Epithelial cell of prostate (primary cell): ENCODE measurements around the gene NOX4.
A peak's percentile ranks its signal among the peaks of the same experiment; 100 is the strongest.
"Not testable (repeated sequence)": the region's sequence is repeated elsewhere in the genome, so short reads cannot be mapped to it uniquely, and the experiment has no call there.

Experiments used
- DNase-seq: peaks from one replicate; pipeline ENCODE4 v3.0.0-alpha.2; 2011; ENCODE audit warnings: low read depth, low spot score
- H3K27ac ChIP-seq: fragments of 450-650 bp; 2 replicates; pipeline ENCODE4 v1.5.1; 2017; ENCODE audit warnings: mild to moderate bottlenecking

The NOX4 gene

DNA sequence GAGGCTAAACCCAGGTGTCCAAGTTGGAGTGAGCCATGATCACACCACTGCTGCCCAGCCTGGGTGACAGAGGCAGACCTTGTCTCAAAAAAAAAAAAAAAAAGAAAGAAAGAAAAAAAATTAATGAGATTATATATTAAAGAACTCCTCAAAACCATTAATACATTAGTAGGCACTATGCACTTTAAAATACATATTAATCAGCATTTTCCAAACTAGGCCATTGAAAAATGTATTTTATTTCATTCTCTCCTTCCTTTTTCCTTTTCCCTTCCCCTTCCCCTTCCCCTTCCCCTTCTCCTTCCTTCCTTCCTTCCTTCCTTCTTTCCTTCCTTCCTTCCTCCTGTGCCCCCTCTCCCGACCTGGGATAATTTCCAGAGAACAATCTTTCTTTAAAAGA lies 99.5 kb downstream of the NOX4 start:
- H3K27ac ChIP-seq, DNase-seq: not testable (repeated sequence)

DNA sequence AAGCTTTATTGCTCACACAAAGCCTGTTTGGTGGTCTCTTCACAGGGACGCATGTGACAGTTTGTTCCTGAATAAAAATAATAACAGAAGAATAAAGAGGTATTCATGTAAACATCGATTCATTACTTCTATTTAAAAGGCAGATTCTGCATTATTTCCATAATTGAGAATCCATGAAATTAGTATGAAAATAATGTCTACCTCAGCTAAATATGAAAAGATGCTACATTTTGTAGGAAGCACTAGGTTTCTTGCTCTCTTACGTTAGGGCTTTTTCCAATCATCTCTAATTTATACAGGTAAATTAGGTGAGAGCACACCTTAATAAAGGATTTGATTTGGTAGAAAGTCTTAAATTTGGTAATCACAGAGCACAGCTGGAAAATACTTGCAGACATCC lies 103.7 kb downstream of the NOX4 start:
- not testable (repeated sequence) for H3K27ac ChIP-seq, DNase-seq

DNA sequence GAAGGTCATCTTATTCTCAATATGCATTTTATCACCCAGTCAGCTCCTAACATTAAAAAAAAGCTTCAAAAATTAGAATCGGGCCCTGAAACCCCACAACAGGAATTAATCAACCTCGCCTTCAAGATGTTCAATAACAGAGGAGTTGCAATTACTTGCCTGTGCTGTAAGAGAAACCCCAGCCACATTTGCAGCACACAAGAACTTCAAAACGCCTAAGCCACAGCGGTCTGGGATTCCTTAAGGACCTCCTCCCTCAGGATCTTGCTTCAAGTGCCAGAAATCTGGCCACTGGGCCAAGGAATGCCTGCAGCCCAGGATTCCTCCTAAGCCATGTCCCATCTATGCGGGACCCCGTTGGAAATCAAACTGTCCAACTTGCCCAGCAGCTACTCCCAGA lies 108.2 kb downstream of the NOX4 start:
- H3K27ac ChIP-seq: peak overlapping the region; percentile 98
- DNase-seq: not testable (repeated sequence)

DNA sequence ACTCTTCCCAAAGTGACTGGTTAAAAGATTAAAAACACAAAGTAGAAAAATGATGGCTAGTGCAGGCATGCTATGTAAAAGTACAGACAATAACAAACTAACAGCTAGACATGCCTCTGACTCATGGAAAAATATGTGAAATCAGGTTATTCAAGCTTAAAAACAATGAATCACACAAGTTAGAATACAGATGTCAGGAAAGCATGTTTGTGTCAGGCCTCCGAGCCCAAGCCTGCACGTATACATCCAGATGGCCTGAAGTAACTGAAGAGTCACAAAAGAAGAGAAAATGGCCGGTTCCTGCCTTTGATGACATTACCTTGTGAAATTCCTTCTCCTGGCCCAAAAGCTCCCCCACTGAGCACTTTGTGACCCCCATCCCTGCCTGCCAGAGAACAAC lies 110.1 kb downstream of the NOX4 start:
- peak; percentile 93 for DNase-seq
- H3K27ac ChIP-seq: peak overlapping the region; percentile 98

DNA sequence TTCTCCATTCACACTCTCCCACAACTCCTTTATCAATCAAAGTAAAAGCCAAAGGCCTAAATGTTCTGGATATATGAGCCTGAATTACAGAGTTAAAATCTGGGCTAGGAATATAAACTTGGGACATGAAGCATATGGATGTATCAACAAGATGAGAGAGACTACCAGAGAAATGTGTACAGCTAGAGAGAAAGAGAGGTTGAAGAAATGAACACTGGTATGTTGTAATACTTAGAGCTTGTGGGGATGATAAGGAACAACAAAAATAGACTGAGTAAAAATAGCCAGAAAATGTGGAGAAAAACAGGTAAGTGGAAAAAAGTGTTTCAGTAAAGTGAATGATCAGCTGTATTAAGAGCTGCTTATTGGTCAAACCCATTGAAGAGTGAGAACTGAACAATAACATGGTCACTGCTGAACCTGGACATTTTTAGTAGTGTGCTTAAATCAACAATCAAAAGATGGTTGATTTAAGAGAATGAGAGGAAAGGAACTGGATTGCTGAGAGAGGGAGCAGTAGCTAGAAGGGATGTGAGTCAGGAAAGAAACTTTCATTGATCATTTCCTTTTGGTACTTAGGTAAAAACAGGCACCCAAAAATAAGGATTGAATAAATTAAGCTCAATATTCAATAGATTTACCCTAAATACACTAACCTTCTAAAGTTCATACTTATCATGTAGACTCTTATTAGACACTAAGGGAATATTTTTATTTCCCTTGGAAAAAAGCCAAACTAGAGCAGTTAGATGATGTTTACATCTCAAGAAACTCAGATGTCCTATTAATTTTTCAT lies 111.0 kb downstream of the NOX4 start:
- peak overlapping the region; percentile 98 for H3K27ac ChIP-seq
- not testable (repeated sequence) for DNase-seq

DNA sequence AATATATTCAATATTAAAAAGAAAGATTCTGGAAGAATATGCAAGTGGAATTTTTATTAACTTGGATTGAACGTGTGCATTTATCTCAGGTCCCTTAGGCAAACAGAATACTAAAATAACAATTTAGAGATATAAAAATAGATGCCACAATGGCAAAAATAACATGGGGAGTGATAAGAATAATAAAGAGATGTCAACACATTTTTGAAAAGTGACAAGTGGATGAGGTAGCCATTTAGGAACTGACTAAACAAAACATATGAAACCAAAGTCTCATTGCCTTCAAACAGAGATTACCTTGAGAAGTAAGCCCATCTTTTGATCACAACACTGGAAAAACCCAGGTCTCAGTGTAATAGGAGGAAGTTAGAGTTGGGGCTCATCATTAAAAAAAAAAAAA lies 112.2 kb downstream of the NOX4 start:
- H3K27ac ChIP-seq: peak overlapping the region; percentile 98
- DNase-seq: not testable (repeated sequence)

DNA sequence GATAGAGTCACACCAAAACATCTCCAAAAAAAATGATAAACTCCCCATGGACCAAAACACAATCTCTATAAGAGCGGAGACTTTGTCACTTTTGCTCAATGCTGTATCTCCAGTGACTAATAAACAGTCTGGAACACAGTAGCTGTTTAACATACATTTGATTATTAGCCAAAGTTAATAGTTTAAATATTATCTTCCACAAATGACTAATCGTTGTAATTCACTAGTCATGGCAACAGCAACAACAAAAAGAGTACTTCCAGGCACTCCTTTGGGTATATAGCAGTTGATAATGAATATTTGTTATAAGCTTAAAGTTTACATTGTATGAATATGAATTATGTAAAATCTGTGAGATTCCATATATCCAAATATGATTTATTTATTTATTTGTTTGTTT lies 121.8 kb downstream of the NOX4 start:
- H3K27ac ChIP-seq, DNase-seq: not testable (repeated sequence)

DNA sequence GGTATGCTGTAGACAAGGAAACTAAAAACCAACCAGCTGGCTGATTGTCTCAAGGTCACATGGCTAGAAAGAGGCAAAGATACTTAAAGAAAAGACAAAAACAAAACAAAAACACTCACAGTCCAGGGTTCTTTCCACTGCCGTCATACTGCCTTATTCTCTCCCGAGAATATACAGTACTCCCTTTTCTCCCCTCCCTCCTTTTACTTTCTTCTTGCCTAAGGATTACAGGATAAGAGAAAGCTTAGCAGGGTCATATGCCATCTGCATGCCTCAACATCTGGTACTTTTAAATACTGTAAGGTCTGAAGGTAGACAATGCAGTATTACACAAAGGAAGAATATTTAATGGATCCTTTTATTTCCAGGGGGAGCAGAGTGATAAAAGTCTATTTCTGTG lies 126.3 kb downstream of the NOX4 start:
- H3K27ac ChIP-seq, DNase-seq: not testable (repeated sequence)

DNA sequence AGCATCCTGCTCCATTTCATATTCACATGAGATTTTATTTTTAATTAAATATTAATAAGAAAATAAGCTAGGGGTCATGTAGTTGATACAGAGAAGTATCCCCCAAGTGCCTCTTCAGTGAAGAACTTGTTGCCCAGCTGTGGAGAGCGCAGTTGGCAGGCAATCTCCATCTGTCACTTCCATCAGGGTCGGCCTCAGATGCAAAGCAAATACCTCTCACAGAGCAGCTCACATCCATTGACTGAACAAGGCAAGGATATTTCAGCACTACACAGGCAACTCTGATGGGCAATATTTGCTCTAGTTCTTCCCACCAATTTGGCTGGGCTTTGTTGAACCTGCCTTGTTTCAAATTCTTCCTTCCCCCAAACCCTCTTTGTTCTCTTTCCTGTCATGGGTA lies 129.4 kb downstream of the NOX4 start:
- no peak overlapping the region for H3K27ac ChIP-seq
- DNase-seq: no peak

DNA sequence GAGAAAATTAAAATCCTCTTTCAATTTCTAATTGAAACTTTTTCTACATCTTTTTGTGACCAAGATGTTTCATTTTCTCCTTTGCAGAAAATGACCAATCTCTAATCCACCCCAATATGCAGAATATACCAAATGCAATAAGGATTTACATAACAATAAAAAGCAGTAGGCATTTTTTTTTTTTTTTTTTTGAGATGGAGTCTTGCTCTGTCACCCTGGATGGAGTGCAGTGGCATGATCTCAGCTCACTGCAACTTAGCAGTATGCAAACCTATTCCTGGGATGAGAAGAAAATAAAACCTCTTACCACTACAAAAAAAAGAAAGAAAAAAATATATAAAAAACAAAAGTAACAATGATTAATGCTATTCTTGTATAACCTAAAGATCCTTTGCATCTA lies 132.0 kb downstream of the NOX4 start:
- not testable (repeated sequence) for H3K27ac ChIP-seq, DNase-seq

DNA sequence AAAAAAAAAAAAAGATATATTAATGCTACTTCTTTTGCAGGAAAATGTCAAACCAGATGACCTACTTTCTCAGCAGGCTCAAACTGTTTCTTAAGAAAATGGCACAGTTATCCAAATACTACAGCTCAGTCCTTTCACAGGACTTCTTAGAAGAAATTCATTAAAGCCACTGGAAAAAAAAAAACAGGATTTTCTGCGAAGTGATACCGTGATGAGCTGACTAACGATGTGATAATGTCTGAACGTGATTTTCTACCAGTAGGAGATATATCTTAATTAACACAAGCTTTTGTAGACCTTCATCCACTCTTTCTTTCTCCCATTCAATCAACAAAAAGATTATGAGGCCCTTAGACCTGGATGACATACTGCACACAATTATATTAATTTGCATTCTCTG lies 132.4 kb downstream of the NOX4 start:
- DNase-seq: no peak
- no peak overlapping the region for H3K27ac ChIP-seq

DNA sequence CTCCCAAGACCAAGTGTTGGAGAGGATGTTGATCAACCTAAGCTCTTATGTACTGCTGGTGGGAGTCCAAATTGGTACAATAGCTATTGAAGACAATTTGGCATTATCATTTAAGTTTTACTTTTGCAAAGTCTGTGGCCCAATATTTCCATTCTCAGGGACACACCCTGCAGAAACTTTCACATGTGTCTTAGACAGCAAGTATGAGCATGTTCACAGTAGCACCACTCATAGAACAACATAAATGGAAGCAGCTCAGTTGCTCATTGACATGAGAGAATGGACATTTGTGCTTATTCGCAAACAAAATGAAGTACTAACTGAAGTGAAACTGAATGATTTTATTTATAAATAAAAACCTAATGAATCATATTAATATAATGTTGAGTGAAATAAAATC lies 135.5 kb downstream of the NOX4 start:
- DNase-seq: peak; percentile 27
- H3K27ac ChIP-seq: no peak overlapping the region

DNA sequence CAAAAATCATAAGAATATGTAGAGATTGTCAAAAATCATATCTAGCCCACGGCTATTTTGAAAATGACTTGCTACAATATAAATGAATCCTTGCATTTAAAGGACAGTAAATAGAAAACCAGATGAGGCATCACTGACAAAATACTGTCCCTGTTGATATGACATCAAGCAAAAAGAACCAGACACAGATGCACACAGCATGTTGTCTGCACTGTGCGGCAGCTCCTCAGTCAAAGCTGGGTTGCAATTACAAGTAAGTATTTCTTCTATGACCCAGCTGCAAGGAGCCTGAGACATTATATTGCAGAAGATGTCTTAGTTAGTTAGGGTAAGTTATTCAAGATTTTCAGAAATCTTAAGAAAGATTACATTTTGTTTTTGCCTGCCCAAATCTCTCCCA lies 136.7 kb downstream of the NOX4 start:
- H3K27ac ChIP-seq: not testable (repeated sequence)

DNA sequence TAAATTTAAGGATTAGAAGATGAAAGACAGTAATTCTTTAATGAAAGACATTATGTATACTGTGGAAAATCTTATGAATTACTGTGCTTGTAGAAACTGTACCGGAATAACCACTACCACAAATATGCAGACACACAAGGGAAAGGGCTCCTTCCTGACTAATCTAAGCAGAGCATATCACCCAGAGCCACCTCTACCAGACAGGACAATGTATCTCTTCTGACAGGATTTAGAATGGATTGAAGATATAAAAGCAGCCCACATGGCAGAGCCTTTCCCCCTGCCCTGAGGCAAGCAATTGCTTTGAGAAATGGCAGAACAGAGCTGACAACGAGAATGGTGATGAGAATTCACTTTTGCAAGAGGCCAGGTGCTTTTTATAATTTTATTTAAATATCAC lies 144.1 kb downstream of the NOX4 start:
- no peak for DNase-seq
- H3K27ac ChIP-seq: no peak overlapping the region

More for the DNA sequence above, 136.7 kb downstream of the NOX4 start:
- DNase-seq: not testable (repeated sequence)

DNA sequence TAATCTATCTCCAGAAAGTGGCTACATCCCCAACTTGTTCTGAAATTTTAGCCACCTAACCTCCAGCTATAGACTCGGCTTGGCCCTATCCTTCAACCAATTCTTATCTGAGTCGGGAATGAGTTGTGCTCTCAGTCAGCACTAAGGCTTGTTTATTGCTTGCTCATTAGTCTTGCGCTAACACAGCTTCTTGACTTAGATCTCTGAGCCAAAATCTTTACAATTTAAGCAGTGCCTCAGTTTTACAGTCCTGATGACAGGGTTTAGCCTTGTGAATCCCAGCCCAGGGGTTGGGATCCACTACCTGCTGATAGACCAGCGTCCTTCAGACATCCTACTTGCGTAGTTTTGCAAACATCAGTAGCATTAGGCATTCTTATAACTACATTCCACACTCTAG lies 144.6 kb downstream of the NOX4 start:
- no peak for DNase-seq
- H3K27ac ChIP-seq: no peak overlapping the region

DNA sequence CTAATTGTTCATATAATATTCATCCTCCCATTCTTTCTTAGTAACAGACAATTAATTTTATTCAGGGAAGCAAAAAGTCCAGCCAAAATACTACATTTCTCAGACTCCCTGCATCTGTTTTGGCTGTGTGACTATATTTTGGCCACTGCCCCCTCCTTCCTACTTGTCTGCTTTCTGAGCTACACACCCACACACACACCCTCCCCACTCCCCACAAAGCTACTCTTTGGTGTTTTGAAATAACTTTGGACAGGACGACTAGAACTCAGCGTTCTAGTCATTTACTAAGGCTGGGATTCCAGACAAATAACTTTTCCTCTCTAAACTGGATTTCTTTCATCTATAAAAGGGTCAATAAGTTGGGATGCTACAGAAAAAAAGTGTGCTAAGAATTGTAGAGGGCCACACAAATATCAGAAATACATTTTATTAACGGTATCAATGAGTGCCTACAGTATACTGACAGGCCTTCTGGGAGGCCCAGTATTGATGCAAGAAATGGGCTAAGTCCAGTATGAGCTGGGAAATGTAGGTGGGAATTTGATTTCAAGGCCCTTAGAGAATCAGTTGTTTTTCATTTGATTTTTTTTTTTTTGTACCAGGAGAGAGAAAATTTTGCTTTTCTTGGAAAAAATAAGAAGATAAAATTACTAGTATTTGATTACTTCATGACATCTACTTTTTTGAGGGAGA lies 148.1 kb downstream of the NOX4 start:
- not testable (repeated sequence) for DNase-seq, H3K27ac ChIP-seq

DNA sequence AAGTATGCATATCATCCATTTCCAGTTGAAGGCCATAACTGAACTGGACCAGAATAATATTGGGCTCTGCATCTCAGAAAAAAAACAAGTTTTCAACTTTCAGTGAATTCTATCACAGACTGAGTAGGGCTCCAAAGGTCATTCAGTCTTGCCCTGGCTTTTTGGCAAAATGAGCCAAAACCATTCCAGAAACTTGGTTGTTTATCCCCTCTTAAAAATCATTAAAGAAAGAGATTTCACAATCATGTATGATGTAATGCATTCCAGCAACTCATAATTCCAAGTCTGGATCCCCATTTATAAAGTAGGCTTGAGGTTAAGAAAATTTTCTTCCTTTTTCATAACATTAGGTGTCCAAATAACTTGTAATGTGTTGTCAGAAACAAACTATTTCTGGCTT lies 150.7 kb downstream of the NOX4 start:
- not testable (repeated sequence) for H3K27ac ChIP-seq, DNase-seq

DNA sequence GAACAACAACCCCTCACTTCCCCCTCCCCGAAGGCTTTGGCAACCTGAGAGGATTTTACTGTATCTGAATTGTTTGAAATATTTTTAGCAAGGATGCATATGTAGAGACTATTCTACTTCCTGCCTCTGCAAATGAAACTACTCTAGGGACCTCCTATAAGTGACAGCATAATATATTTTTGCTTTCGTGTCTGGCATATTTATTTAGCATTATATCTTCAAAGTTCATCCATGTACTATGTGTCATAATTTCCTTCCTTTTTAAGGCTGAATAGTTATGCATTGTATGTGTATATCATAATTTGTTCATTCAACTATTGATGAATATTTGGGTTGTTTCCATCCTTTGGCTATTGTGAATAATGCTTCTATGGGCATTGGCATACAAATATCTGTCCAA lies 153.1 kb downstream of the NOX4 start:
- H3K27ac ChIP-seq, DNase-seq: not testable (repeated sequence)

DNA sequence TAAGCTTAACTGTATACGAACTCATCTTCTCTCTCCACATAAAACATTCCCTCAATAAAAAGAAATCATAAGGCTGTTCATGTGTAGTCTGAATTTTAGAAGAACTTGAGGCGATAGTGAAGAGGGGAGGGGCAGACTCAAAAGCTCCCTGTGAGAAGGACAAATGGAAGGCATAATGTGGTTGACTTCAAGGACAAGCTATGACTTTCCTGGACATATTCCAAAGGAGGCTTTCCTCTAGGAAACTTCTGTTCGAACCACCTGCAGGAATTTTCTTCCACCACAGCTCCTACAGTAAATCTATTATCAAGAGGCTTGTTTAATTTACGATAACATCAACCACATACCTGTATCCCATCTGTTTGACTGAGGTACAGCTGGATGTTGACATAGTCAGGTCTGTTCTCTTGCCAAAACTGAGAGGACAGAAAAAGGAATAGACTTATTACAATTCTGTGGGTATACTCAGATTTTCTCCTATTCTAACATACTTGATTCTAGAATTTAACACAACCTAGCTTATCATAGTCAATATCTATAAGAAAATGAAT lies 154.0 kb downstream of the NOX4 start:
- DNase-seq, H3K27ac ChIP-seq: not testable (repeated sequence)

DNA sequence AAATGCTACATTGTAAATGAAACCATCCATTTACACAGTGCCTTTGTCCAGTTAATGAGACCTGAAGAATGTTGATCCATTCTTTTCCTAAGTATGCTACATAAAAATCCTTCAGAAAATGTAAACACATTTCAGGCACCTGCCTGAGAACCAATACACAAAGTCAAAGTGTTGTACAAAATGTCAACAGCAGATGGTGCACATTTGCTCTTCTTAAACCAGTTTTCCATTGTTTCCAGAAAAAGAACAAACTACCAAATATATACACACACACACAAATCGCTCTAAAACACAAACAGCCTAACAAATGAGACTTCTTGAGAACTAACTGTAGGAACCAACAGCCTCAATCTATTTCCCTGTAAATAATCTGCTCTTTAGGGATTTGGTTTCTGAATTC lies 157.5 kb downstream of the NOX4 start:
- H3K27ac ChIP-seq, DNase-seq: not testable (repeated sequence)

DNA sequence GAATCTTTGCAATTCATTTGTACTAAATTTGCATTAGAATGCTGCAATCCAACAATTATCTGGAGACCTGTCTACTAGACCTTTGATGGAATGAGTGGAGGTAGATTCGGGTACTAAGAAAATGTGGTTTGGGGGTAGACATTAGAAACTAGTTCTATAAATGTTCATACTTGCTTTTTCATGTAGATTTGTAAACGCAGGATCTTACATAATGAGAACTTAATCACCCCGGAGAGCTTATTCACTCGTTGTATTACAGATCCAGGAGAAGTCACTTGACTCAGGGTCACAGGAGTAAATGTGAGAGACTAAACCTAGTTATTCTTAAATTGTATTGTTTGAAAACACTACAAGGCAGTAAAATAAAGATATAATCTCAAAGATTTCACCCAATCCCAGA lies 159.2 kb downstream of the NOX4 start:
- H3K27ac ChIP-seq, DNase-seq: not testable (repeated sequence)
